Measurements from ENCODE around the gene MICAL2.

The MICAL2 gene

GRCh38 chr11:12079726-12080556, 30.4 kb upstream of the MICAL2 start:
- Histone ChIP-seq H3K14ac (ENCODE audit: low read length) (no peak overlapping the region), H3K79me1 (ENCODE audit: low read length) (no peaks in the 10 kb centered on the region), H4K12ac (ENCODE audit: low read depth, low read length) (no peak overlapping the region), H2AK5ac (ENCODE audit: low read length) (no peak overlapping the region), H3K27me3 (ENCODE audit: insufficient read depth, low read length) (no peaks in the 10 kb centered on the region), H4K8ac (ENCODE audit: low read depth, low read length) (no peak overlapping the region), H2BK120ac (ENCODE audit: insufficient read depth, low read length, poor library complexity) (no peak overlapping the region), H3K4me3 (ENCODE audit: low read depth, low read length) (no peak overlapping the region), H3K36me3 (ENCODE audit: control insufficient read depth in 1 of 2, insufficient read depth in 2 of 2, low read length in 2 of 2) (no peaks in the 10 kb centered on the region), H4K91ac (ENCODE audit: low read depth, low read length) (no peak overlapping the region), H3K9ac (ENCODE audit: low read length) (no peak overlapping the region), H3K9me3 (ENCODE audit: insufficient read depth, low read depth, low read length) (no peaks in the 10 kb centered on the region), H3K4me2 (ENCODE audit: low read length) (no peak overlapping the region), H3K18ac (ENCODE audit: low read length) (no peak overlapping the region), H3K79me2 (ENCODE audit: control insufficient read depth, insufficient read depth, low read length, poor library complexity) (no peaks in the 10 kb centered on the region), H3K23ac (ENCODE audit: low read length) (no peak overlapping the region), H3K27ac (ENCODE audit: low read depth, low read length) (peak overlapping the region; percentile 82), H3K4me1 (ENCODE audit: control insufficient read depth in 1 of 2, insufficient read depth in 2 of 2, low read length in 2 of 2) (peaks cover 0 to 3% of the 10 kb centered on the region in 2 experiments), H2BK12ac (ENCODE audit: low read length) (no peak overlapping the region), H2BK5ac (ENCODE audit: low read depth, low read length, poor library complexity) (no peak overlapping the region), H3K4ac (ENCODE audit: low read depth, low read length) (no peak overlapping the region), H2AFZ (ENCODE audit: insufficient read depth, low read length, poor library complexity) (no peak overlapping the region)
- peak; percentile 74 to 87 for DNase-seq
- no CpG with 5 or more reads among the region's 13 CpGs for WGBS (ENCODE audit: extremely low coverage, insufficient coverage, insufficient read length)

DNA sequence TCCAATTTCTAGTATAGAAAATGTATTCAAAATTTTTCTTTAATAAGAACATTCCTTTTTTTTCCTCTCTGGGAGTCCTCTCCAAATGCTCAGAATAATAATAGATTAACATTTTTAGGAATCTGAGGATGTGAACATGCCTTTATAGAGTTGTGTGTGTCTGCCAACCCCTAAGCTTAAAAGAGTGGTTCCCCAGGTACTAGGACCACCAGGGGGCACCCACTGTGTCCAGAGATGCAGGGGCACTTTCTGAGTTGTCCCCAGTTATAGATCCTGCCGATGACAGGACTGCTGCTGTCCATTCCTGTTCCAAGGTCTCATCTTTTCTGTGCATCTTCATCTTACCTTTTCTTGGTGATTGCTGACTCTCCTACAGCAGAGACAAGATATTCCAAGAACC, 27.0 kb upstream of the MICAL2 start:
- Histone ChIP-seq H3K18ac (ENCODE audit: low read length) (no peak overlapping the region), H2AK5ac (ENCODE audit: low read length) (no peak overlapping the region), H3K79me1 (ENCODE audit: low read length) (peaks cover 10% of the 10 kb centered on the region), H3K4me3 (ENCODE audit: low read depth, low read length) (no peak overlapping the region), H3K36me3 (ENCODE audit: control insufficient read depth in 1 of 2, insufficient read depth in 2 of 2, low read length in 2 of 2) (no peaks in the 10 kb centered on the region), H3K27ac (ENCODE audit: low read depth, low read length) (no peak overlapping the region), H2BK5ac (ENCODE audit: low read depth, low read length, poor library complexity) (no peak overlapping the region), H3K79me2 (ENCODE audit: control insufficient read depth, insufficient read depth, low read length, poor library complexity) (no peaks in the 10 kb centered on the region), H2BK12ac (ENCODE audit: low read length) (no peak overlapping the region), H3K27me3 (ENCODE audit: insufficient read depth, low read length) (no peaks in the 10 kb centered on the region), H3K9ac (ENCODE audit: low read length) (no peak overlapping the region), H3K4ac (ENCODE audit: low read depth, low read length) (no peak overlapping the region), H2AFZ (ENCODE audit: insufficient read depth, low read length, poor library complexity) (no peak overlapping the region), H3K9me3 (ENCODE audit: insufficient read depth, low read depth, low read length) (peaks cover 2% of the 10 kb centered on the region), H4K12ac (ENCODE audit: low read depth, low read length) (no peak overlapping the region), H4K91ac (ENCODE audit: low read depth, low read length) (no peak overlapping the region), H3K4me2 (ENCODE audit: low read length) (no peak overlapping the region), H3K4me1 (ENCODE audit: control insufficient read depth in 1 of 2, insufficient read depth in 2 of 2, low read length in 2 of 2) (peaks cover 17 to 20% of the 10 kb centered on the region in 2 experiments), H4K8ac (ENCODE audit: low read depth, low read length) (no peak overlapping the region), H3K23ac (ENCODE audit: low read length) (no peak overlapping the region), H2BK120ac (ENCODE audit: insufficient read depth, low read length, poor library complexity) (no peak overlapping the region), H3K14ac (ENCODE audit: low read length) (no peak overlapping the region)
- peak in 1 of 2 donors; percentile 49 for DNase-seq
- WGBS (ENCODE audit: extremely low coverage, insufficient coverage, insufficient read length): no CpG with 5 or more reads among the region's 1 CpG

DNA sequence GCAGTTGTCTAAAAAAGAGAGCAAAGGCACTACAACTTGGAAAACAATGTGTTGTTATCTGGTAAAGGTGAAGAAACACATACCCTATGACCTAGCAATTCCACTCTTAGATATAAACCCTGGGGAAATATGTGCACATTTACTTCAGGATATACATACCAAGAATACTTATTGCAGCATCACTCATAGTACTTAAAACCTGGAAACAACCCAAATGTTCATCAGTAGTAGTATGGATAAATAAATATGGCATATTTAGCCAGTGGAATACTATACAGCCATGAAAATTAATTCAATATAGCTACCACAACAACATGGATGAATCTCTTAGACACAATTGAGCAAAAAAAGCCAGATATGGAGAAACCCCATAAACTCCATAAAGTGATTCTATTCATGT, 26.1 kb upstream of the MICAL2 start:
- no peak overlapping the region for H2AK5ac ChIP-seq (ENCODE audit: low read length)
- peaks cover 13% of the 10 kb centered on the region for H3K79me1 ChIP-seq (ENCODE audit: low read length)
- H3K4me3 ChIP-seq (ENCODE audit: low read depth, low read length): no peak overlapping the region
- no peak overlapping the region for H2AFZ ChIP-seq (ENCODE audit: insufficient read depth, low read length, poor library complexity)
- no peak overlapping the region for H3K27ac ChIP-seq (ENCODE audit: low read depth, low read length)
- no peak overlapping the region for H4K8ac ChIP-seq (ENCODE audit: low read depth, low read length)
- H3K9ac ChIP-seq (ENCODE audit: low read length): no peak overlapping the region
- H3K4me2 ChIP-seq (ENCODE audit: low read length): no peak overlapping the region
- peaks cover 24 to 25% of the 10 kb centered on the region in 2 experiments for H3K4me1 ChIP-seq (ENCODE audit: control insufficient read depth in 1 of 2, insufficient read depth in 2 of 2, low read length in 2 of 2)
- no peak overlapping the region for H4K91ac ChIP-seq (ENCODE audit: low read depth, low read length)
- H3K27me3 ChIP-seq (ENCODE audit: insufficient read depth, low read length): no peaks in the 10 kb centered on the region
- peaks cover 2% of the 10 kb centered on the region for H3K9me3 ChIP-seq (ENCODE audit: insufficient read depth, low read depth, low read length)
- no peak overlapping the region for H3K4ac ChIP-seq (ENCODE audit: low read depth, low read length)
- no peak overlapping the region for H2BK5ac ChIP-seq (ENCODE audit: low read depth, low read length, poor library complexity)
- H2BK120ac ChIP-seq (ENCODE audit: insufficient read depth, low read length, poor library complexity): no peak overlapping the region
- H3K23ac ChIP-seq (ENCODE audit: low read length): no peak overlapping the region
- no peaks in the 10 kb centered on the region for H3K79me2 ChIP-seq (ENCODE audit: control insufficient read depth, insufficient read depth, low read length, poor library complexity)
- no peak overlapping the region for H3K18ac ChIP-seq (ENCODE audit: low read length)
- H4K12ac ChIP-seq (ENCODE audit: low read depth, low read length): no peak overlapping the region
- H3K14ac ChIP-seq (ENCODE audit: low read length): no peak overlapping the region
- no peak overlapping the region for H2BK12ac ChIP-seq (ENCODE audit: low read length)
- peak in 1 of 2 donors; percentile 90 for DNase-seq
- H3K36me3 ChIP-seq (ENCODE audit: control insufficient read depth in 1 of 2, insufficient read depth in 2 of 2, low read length in 2 of 2): no peaks in the 10 kb centered on the region

- Histone ChIP-seq H3K27me3 (ENCODE audit: insufficient read depth, low read length) (no peaks in the 10 kb centered on the region), H3K18ac (ENCODE audit: low read length) (no peak overlapping the region), H3K23ac (ENCODE audit: low read length) (no peak overlapping the region), H3K14ac (ENCODE audit: low read length) (peak overlapping the region; percentile 30), H3K9ac (ENCODE audit: low read length) (peak overlapping the region; percentile 5), H3K79me2 (ENCODE audit: control insufficient read depth, insufficient read depth, low read length, poor library complexity) (no peaks in the 10 kb centered on the region), H2BK12ac (ENCODE audit: low read length) (peak overlapping the region; percentile 56), H4K12ac (ENCODE audit: low read depth, low read length) (no peak overlapping the region), H3K4me1 (ENCODE audit: control insufficient read depth in 1 of 2, insufficient read depth in 2 of 2, low read length in 2 of 2) (peaks cover 31 to 32% of the 10 kb centered on the region in 2 experiments), H2AK5ac (ENCODE audit: low read length) (peak overlapping the region; percentile 20), H4K91ac (ENCODE audit: low read depth, low read length) (peak overlapping the region; percentile 70), H2BK5ac (ENCODE audit: low read depth, low read length, poor library complexity) (peak overlapping the region; percentile 29), H3K4ac (ENCODE audit: low read depth, low read length) (no peak overlapping the region), H2BK120ac (ENCODE audit: insufficient read depth, low read length, poor library complexity) (peak overlapping the region; percentile 14), H3K79me1 (ENCODE audit: low read length) (peaks cover 18% of the 10 kb centered on the region), H3K4me3 (ENCODE audit: low read depth, low read length) (no peak overlapping the region), H2AFZ (ENCODE audit: insufficient read depth, low read length, poor library complexity) (no peak overlapping the region), H3K27ac (ENCODE audit: low read depth, low read length) (no peak overlapping the region), H3K9me3 (ENCODE audit: insufficient read depth, low read depth, low read length) (peaks cover 2% of the 10 kb centered on the region), H3K36me3 (ENCODE audit: control insufficient read depth in 1 of 2, insufficient read depth in 2 of 2, low read length in 2 of 2) (no peaks in the 10 kb centered on the region), H4K8ac (ENCODE audit: low read depth, low read length) (peak overlapping the region; percentile 17), H3K4me2 (ENCODE audit: low read length) (no peak overlapping the region)
- DNase-seq: no peak
- no CpG with 5 or more reads among the region's 11 CpGs for WGBS (ENCODE audit: extremely low coverage, insufficient coverage, insufficient read length)
Observed at GRCh38 chr11:12085371-12086251, 24.8 kb upstream of the MICAL2 start.

All from trophoblast cell (in vitro differentiated cells and primary cell).